ENCODE results near the gene SLC6A20.

DNA sequence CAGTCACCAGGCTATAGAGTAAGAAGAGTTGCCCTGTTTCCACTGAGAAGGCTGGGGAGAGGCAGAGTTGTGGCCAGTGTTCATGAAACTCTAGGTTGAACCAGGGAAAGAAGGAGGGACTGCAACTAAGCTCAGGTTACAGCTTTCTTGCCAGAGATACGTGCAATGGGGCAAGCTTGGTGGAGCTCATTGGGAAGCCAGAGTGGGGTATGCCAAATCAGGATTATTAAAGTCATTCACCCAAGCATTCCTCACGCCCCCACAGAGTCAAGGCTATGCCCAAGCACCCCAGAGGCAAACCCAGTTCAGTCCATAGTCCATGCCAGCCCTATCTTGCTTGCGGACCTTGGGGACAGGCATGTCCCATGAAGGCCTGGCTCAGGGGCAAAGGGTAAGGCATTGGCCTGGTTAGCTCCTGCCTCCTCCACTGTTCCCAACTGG, 17.6 kb downstream of the SLC6A20 start:
- TF ChIP-seq CTCF (IDR thresholded peaks at IDR 0.05) (no peak), POLR2A (IDR thresholded peaks at IDR 0.05) (no peak)
